ENCODE data around the gene PPP4R1.

DNA sequence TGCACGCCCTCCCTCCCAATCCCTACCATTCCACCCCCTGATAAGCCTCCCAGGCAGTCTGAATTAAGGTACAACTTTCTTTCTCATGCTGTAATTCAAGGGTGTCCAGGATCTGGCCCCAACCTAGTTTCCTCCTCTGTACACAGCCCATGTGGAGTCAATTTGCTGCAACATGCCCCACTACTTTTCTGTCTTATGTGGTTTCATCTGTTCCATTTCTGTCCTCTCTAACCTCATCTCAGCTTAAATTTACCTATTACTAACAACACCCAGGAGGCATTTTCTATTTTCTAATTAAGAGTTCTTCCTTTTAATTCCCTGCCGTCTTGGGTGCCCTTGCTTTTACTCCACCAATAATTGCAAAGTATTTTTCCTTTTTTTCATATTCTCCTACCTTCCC lies 10.0 kb downstream of the PPP4R1 start:
- TF ChIP-seq, protein P1, sequence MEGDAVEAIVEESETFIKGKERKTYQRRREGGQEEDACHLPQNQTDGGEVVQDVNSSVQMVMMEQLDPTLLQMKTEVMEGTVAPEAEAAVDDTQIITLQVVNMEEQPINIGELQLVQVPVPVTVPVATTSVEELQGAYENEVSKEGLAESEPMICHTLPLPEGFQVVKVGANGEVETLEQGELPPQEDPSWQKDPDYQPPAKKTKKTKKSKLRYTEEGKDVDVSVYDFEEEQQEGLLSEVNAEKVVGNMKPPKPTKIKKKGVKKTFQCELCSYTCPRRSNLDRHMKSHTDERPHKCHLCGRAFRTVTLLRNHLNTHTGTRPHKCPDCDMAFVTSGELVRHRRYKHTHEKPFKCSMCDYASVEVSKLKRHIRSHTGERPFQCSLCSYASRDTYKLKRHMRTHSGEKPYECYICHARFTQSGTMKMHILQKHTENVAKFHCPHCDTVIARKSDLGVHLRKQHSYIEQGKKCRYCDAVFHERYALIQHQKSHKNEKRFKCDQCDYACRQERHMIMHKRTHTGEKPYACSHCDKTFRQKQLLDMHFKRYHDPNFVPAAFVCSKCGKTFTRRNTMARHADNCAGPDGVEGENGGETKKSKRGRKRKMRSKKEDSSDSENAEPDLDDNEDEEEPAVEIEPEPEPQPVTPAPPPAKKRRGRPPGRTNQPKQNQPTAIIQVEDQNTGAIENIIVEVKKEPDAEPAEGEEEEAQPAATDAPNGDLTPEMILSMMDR (IDR thresholded peaks at IDR 0.05; ENCODE audit: insufficient read depth, low read length), result no peak
- TF ChIP-seq, protein P2, sequence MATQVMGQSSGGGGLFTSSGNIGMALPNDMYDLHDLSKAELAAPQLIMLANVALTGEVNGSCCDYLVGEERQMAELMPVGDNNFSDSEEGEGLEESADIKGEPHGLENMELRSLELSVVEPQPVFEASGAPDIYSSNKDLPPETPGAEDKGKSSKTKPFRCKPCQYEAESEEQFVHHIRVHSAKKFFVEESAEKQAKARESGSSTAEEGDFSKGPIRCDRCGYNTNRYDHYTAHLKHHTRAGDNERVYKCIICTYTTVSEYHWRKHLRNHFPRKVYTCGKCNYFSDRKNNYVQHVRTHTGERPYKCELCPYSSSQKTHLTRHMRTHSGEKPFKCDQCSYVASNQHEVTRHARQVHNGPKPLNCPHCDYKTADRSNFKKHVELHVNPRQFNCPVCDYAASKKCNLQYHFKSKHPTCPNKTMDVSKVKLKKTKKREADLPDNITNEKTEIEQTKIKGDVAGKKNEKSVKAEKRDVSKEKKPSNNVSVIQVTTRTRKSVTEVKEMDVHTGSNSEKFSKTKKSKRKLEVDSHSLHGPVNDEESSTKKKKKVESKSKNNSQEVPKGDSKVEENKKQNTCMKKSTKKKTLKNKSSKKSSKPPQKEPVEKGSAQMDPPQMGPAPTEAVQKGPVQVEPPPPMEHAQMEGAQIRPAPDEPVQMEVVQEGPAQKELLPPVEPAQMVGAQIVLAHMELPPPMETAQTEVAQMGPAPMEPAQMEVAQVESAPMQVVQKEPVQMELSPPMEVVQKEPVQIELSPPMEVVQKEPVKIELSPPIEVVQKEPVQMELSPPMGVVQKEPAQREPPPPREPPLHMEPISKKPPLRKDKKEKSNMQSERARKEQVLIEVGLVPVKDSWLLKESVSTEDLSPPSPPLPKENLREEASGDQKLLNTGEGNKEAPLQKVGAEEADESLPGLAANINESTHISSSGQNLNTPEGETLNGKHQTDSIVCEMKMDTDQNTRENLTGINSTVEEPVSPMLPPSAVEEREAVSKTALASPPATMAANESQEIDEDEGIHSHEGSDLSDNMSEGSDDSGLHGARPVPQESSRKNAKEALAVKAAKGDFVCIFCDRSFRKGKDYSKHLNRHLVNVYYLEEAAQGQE (IDR thresholded peaks at IDR 0.05; ENCODE audit: insufficient replicate concordance, low read depth), result no peak
- no peak for TF ChIP-seq POLR2AphosphoS5 (IDR thresholded peaks at IDR 0.05; ENCODE audit: low read depth)
- TF ChIP-seq GABPA (IDR thresholded peaks at IDR 0.05; ENCODE audit: low read depth), result no peak

Measured in HL-60 (cell line).